ENCODE data around the gene CALML5.

Gene CALML5

DNA sequence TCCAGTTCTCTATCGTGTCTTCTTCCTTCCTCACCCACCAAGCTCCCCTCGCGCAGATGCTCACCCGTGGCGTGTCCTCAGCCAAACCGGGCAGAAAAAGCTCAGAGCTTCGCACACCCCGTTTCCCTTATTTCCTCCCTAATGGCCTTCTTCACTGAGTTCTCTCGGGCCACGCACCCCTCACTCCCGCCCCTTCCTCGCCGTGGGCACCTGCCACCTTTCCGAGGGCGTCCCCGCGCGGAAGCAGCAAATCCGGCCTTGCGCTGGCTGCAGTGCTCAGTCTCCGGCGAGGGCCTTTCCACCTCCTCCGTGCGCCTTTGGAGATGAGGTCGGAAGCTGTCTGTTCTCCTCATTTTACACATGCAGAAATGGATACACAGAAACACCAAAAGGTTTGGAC is 13.0 kb upstream of the CALML5 start (continued):
- no peak for TF ChIP-seq MEIS1 (CRISPR knock-in tag; IDR thresholded peaks at IDR 0.05; ENCODE audit: borderline replicate concordance)
- TF ChIP-seq SP7 (tag by site-specific recombination; IDR thresholded peaks at IDR 0.05): no peak
- no peak for TF ChIP-seq GLIS2 (tag by site-specific recombination; IDR thresholded peaks at IDR 0.05)
- no peak for TF ChIP-seq ZNF707 (tag by site-specific recombination; IDR thresholded peaks at IDR 0.05)
- TF ChIP-seq, protein P1, sequence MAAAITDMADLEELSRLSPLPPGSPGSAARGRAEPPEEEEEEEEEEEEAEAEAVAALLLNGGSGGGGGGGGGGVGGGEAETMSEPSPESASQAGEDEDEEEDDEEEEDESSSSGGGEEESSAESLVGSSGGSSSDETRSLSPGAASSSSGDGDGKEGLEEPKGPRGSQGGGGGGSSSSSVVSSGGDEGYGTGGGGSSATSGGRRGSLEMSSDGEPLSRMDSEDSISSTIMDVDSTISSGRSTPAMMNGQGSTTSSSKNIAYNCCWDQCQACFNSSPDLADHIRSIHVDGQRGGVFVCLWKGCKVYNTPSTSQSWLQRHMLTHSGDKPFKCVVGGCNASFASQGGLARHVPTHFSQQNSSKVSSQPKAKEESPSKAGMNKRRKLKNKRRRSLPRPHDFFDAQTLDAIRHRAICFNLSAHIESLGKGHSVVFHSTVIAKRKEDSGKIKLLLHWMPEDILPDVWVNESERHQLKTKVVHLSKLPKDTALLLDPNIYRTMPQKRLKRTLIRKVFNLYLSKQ (tag by site-specific recombination; IDR thresholded peaks at IDR 0.05; ENCODE audit: borderline replicate concordance): no peak
- TF ChIP-seq ZNF211 (tag by site-specific recombination; IDR thresholded peaks at IDR 0.05; ENCODE audit: low read depth): no peak
- TF ChIP-seq, protein P2, sequence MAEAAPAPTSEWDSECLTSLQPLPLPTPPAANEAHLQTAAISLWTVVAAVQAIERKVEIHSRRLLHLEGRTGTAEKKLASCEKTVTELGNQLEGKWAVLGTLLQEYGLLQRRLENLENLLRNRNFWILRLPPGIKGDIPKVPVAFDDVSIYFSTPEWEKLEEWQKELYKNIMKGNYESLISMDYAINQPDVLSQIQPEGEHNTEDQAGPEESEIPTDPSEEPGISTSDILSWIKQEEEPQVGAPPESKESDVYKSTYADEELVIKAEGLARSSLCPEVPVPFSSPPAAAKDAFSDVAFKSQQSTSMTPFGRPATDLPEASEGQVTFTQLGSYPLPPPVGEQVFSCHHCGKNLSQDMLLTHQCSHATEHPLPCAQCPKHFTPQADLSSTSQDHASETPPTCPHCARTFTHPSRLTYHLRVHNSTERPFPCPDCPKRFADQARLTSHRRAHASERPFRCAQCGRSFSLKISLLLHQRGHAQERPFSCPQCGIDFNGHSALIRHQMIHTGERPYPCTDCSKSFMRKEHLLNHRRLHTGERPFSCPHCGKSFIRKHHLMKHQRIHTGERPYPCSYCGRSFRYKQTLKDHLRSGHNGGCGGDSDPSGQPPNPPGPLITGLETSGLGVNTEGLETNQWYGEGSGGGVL (tag by site-specific recombination; IDR thresholded peaks at IDR 0.05): no peak
- no peak for TF ChIP-seq KLF8 (tag by site-specific recombination; IDR thresholded peaks at IDR 0.05)
- TF ChIP-seq ZNF529 (tag by site-specific recombination; IDR thresholded peaks at IDR 0.05; ENCODE audit: insufficient replicate concordance): no peak
- TF ChIP-seq ZSCAN16 (tag by site-specific recombination; IDR thresholded peaks at IDR 0.05): no peak

DNA sequence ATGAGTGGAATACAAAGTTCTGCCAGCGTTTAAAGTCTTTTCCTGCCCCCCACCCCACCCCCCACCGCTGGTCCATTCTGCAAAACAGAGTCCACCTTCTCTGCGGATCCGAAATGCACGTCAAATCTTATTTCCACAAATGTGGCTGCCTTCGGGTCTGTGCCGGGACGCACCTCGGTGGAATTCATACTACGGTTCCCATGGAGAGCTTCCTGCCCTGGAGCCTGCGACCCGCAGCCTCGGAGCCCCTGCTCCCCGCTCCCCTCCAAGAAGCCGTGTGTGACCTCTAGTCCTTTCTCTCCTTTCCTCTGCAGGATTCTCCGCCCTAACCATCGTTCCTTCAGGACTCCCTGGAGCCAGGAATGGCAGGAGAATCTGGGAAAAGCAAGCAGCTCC is 12.5 kb upstream of the CALML5 start:
- no peaks in the 10 kb centered on the region for H3K4me1 ChIP-seq (ENCODE audit: control insufficient read depth, insufficient read depth, low read length)
- no peaks in the 10 kb centered on the region for H3K36me3 ChIP-seq (ENCODE audit: control insufficient read depth in 2 of 2, insufficient read depth in 1 of 2, low read length in 2 of 2)
- ChIA-PET CTCF (interaction anchor here (0.7 kb wide), 1 partner anchor 48 kb away, joined by 3 read pairs; no protein-coding TSS in a partner anchor), POLR2A (no interaction called here)
- no peak overlapping the region for H3K27ac ChIP-seq (ENCODE audit: extremely low read depth, low read depth, low read length)
- no peaks in the 10 kb centered on the region for H3K9me3 ChIP-seq (ENCODE audit: control insufficient read depth, insufficient read depth, low read depth, low read length)
- TF ChIP-seq GLI4 (tag by site-specific recombination; IDR thresholded peaks at IDR 0.05) (no peak), ZNF629 (tag by site-specific recombination; IDR thresholded peaks at IDR 0.05) (no peak), ZNF626 (tag by site-specific recombination; IDR thresholded peaks at IDR 0.05) (no peak), ZNF670 (tag by site-specific recombination; IDR thresholded peaks at IDR 0.05; ENCODE audit: low read depth) (no peak), ZNF596 (tag by site-specific recombination; IDR thresholded peaks at IDR 0.05) (no peak)
- TF ChIP-seq, protein P3, sequence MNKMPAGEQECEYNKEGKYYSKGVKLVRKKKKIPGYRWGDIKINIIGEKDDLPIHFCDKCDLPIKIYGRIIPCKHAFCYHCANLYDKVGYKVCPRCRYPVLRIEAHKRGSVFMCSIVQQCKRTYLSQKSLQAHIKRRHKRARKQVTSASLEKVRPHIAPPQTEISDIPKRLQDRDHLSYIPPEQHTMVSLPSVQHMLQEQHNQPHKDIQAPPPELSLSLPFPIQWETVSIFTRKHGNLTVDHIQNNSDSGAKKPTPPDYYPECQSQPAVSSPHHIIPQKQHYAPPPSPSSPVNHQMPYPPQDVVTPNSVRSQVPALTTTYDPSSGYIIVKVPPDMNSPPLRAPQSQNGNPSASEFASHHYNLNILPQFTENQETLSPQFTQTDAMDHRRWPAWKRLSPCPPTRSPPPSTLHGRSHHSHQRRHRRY (tag by site-specific recombination; IDR thresholded peaks at IDR 0.05): no peak
- TF ChIP-seq, protein P2 (tag by site-specific recombination; IDR thresholded peaks at IDR 0.05): no peak
- TF ChIP-seq, protein P4, sequence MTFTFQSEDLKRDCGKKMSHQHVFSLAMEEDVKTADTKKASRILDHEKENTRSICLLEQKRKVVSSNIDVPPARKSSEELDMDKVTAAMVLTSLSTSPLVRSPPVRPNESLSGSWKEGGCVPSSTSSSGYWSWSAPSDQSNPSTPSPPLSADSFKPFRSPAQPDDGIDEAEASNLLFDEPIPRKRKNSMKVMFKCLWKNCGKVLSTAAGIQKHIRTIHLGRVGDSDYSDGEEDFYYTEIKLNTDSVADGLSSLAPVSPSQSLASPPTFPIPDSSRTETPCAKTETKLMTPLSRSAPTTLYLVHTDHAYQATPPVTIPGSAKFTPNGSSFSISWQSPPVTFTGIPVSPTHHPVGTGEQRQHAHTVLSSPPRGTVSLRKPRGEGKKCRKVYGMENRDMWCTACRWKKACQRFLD (tag by site-specific recombination; IDR thresholded peaks at IDR 0.05): no peak
- H3K4me3 ChIP-seq (ENCODE audit: low read depth, low read length): no peak overlapping the region
